Superior temporal gyrus (tissue), 1 donor: ENCODE results near the gene ZNF106.

Experiments
- DNase-seq: peaks from one replicate; pipeline ENCODE4 v3.0.0-alpha.2; 2016; ENCODE audit errors: extremely low spot score

ZNF106 gene

DNA sequence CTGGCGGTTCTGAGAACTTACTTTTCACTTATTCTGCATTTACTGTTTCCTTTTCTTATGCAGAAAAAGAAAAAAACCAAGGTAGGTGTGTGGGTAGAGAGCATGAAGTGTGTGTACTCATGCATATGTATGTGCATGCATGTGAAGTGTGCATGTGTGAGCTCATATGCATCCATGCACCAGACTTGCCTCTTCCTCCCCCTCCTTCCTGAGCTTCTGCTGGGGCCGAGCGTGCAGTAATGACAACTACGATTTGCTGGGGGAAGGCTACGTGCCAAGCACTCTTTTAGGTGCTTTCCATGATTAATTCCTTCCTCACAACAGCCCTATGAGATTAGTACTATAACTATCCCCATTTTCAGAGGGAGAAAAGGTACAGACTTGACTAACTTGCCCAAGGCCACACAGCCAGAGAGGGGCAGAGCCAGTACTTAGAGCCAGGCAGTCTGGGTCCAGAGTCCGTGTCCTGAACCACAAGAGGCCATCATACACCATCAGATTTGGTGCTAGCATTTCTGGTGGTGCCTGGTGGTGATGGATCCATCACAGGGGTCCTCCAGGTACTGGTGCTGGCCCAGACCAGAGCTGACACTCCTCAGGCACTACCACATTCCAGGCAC is 85.0 kb downstream of the ZNF106 start:
- DNase-seq = peak; percentile 70

DNA sequence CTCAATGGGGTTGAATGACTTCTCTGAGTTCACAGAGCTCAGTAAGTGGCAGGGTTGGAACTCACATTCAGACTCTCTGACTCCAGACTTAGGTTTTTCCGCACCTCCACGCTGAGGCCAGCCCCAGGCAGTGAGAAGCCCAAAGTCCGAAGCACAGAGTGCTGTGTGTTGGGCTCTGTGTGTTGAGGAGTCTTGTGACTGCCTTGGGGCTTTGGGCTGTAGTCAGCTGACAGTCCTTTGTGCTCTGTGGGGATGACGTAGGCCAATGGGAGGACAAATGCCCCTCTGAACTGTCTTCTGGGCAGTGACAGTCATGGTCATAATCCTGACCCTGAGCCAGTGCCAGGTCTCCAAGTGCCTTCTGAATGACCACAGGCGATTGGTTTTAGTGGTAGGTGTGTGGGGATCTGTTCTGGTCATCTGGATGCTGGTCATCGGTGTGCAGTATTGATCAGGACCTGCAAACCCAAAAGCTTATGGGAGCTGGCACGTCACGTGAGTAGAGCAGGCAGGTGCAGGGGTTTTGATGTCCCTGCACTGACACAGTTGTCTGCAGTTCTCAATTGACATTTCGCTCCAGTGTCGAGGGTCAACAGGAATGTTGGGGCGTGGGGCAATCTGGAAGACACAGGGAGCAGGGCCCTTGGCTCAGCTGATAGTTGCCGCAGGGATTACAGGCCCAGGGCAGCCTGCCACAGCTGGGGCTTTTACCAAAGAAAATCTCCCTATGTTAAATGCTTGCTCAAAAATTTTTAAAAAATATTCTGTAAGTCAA is 86.3 kb downstream of the ZNF106 start:
- peak; percentile 98 for DNase-seq

DNA sequence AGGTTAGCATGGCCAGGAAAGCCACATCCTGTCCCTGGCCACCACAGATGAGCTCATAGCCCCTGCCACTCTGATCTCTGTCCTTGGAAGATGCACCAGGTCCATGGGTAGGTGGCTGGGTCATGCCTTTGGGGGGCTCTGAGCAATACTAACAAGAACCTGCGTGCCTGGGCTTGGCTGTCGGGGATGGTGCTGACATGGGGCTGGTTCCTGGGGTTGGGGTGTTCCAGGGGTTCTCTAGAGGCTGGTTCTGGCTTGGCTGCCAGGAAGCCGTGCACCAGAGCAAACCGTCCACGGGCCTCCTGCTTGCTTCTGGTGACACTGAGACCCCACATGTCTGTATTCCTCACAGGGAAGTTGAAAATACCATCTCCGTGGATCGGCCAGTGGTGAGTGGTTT is 87.6 kb downstream of the ZNF106 start:
- no peak for DNase-seq

GRCh38 chr15:42402455-42403205 is 88.3 kb downstream of the ZNF106 start:
- no peak for DNase-seq

DNA sequence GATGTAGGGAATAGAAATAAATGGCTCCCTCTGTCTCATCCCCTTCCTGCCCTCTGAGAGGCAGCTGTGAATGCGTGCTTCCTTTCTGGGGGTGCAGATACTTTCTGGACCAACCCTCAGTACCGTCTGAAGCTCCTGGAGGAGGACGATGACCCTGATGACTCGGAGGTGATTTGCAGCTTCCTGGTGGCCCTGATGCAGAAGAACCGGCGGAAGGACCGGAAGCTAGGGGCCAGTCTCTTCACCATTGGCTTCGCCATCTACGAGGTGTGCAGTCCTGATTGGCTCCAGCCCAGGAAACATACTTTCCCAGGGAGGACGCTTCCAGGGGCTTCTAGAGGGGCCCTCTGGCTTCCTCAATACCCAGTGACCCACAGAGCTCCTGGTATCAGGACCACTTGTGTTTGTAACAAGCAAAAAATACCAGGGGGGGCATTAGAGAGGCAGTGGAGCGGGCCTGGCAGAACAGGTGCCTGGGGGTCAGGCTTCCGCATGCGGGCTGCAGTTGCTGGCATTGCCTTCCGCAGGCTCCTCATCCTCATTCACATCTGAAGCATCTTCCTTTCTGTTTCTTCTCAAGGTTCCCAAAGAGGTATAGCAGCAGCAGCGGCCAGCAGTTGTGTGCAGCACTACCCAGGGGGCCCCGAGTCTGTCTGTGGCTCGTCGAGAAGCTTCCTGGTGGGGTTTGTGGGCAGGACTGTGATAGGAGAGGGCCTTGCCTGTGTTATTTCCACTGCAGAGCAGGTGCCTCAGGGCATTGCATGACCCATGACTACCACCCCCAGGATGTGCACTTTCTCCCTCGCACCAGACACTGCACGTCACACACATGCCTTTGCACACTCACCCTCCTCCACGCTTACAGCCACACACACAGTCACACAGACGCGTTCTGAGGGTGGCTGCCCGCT is 89.1 kb downstream of the ZNF106 start:
- no peak for DNase-seq

DNA sequence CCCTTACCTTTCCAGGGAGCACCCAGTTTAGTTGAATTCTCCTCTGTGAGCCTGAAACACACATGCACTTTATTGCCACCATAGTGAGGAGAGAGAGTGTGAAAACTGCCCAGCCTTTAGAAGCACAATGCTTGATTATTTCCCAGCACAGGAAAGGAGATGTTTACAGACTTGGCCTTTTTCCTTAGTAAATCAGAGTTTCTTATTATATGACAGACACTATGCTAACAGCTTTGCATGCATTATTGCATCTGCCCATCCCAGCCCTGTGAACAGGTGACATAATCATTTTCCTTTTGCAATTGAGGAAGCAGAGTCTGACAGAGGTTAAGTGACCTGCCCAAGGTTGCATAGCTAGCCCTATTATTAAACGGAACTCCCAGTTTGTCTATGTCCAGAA is 95.1 kb downstream of the ZNF106 start:
- DNase-seq = no peak

DNA sequence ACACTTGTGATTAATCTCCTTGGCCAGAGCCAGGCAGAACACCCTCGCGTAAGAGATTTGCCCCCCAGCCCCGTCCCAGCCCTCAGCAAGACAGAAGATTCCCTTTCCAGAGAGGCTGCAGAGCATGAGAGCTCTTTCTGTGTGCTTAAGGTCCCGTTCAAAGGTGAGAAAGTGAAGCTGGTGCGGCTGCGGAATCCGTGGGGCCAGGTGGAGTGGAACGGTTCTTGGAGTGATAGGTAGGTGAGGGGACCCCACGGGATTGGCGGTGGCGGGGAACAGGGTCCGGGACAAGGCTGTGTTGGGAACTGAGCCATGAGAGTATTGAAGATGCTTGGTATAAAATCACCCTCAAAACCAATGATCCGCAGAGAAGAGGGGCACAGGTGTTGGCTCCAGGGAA is 96.8 kb downstream of the ZNF106 start:
- DNase-seq = no peak

GRCh38 chr15:42392309-42393024 is 98.5 kb downstream of the ZNF106 start:
- no peak for DNase-seq

DNA sequence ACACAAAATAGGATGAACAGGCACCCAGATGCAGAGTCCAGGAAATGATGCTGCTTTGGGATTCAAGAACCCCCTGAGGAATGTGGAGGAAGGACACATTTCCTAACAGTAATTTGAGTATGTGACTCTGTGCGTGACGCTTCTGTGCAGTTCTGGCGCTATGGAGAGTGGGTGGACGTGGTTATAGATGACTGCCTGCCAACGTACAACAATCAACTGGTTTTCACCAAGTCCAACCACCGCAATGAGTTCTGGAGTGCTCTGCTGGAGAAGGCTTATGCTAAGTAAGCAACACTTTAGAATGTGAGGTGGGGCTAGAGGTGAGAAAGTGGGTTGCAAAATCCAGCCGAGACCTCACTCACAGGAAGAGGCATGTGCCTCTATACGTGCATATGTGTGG is 103.3 kb downstream of the ZNF106 start:
- peak; percentile 17 for DNase-seq

- DNase-seq = no peak
Observed at GRCh38 chr15:42385980-42386700, 104.8 kb downstream of the ZNF106 start.

GRCh38 chr15:42385206-42385979 is 105.5 kb downstream of the ZNF106 start:
- peak; percentile 62 for DNase-seq

DNA sequence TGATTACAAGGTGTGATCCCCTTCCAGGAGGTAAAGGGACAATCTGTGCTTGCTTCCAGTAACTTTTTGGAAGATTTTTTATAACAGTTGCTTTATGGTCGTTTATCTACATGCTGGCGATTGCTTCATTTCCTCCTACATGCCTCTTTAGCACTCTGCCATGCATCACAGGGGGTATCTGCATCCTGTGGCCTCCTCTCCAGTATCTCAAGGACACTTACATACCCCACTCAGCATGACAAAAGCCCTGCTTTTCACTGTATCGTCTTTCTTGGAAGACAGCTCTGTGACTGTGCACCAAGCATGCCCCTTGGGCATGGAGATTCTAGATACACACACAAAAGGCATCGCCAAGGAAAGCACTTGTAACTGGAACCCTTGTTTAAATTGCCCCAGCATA is 106.3 kb downstream of the ZNF106 start:
- no peak for DNase-seq

DNA sequence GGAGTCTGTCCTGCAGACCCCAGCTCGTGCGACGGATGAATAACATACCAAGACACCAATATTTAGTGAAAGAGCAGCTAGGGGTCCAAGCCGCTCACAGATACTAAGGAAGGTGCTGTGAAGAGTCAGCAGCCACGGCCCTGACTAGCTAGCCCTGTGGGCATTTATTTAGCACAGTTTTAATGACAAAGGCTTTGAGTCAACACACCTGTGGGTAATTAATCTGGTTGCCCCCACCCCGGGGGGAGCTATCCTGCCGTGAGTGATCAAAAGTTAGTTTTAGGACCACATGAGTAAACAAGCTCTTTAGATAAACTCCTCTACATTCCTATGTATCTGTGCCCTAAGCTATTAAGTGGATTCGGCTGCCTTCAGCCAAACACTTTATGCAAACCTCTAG is 112.9 kb downstream of the ZNF106 start:
- DNase-seq = no peak

DNA sequence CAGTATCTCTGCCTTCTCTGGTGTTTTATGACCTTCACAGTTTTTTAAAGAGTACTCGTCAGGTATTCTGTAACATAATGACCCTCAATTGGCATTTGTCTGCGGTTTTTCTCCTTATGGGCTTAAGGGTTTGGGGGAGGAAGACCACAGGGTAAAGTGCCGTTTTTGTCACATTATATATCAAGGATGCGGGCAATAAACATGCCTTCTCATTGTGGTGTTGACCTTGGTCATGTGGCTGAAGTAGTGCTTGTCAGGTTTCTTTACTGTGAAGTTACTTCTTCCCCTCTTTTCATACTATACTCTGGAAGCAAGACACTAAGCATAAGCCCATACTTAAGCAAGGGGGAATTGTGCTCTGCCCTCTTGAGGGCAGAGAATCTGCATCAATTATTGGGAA is 115.0 kb downstream of the ZNF106 start:
- no peak for DNase-seq

DNA sequence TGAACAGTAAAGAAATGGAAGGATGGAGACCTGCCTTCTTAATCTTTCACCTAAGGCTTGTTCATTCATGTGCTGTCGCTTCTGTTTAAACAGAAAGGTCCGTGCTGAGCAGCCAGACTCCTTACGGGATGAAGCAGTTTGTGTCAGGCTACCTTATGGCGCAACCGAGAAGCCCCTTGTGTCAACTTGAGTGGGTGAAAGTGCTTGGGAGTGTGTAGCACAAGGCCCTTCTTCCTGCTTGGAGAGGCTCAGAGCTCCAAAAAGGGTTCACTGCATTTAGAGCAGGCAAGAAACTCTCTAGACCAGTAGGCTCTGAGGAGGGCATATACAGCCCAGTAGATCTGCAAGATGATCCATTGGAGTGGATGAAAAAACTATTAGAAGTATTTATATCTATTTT is 115.7 kb downstream of the ZNF106 start:
- no peak for DNase-seq

DNA sequence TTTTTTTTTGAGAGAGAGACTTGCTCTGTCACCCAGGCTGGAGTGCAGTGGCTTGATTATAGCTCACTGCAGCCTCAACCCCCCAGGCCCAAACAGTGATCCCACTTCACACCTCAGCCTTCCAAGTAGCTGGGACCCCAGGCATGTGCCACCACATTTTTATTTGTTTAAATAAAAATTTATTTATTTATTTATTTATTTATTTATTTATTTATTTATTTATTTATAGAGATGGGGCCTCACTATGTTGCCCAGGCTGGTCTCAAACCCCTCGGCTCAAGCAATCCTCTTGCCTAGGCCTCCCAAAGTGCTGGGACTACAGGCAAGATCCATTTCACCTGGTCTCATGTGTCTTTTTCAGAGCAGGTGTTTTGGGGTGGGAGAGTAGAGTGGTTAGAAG is 116.1 kb downstream of the ZNF106 start:
- DNase-seq = no peak

DNA sequence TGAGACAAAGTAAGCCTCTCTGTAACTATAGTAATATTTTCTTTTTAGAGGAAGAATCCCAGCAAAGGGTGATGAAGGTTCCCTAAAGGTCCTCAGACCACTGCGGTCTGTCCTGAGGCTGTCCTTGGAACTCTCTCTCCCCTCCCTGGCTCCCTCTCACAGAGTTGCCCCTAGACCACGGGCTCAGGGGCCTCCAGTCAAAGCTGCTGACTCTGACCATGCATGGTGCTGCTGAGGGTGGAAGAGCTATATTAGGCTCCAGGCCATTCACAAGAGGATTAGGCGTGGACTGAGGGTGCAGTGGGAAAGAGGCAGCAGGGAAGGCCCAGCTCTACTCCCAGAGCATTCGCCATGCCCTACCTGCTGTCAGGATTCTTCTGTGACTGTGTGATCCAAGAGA is 117.0 kb downstream of the ZNF106 start:
- DNase-seq = no peak

GRCh38 chr15:42373274-42373673 is 117.7 kb downstream of the ZNF106 start:
- no peak for DNase-seq

DNA sequence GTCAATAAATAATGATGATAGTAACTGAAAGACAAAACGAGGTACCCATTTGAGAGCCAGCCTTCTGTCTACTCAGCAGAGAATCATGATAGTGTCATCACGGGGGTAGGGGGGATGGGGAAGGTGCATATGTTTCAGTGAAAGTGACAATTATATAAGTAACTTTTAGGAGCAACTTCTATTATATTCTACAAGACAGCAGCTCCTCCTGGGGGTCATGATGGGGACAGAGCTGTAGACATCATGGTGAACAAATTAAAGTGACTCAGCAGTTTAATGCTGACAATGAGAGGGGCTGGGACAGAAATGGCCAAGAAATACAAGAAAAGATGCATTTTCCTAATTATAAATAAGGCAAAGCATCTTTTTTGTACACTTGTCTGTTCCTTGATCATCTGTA is 119.8 kb downstream of the ZNF106 start:
- no peak for DNase-seq

GRCh38 chr15:42368096-42368495 is 122.8 kb downstream of the ZNF106 start:
- no peak for DNase-seq
